GM23248 (cell line): ENCODE measurements around the gene WNT7B. TPM values are rescaled to one million over a fixed set of nuclear protein-coding genes. Genes with fewer than 3 reads are reported as not detected.

Experiments
- DNase-seq: peaks from one replicate; pipeline ENCODE4 v3.0.0-alpha.2; 2015
- H2AFZ ChIP-seq: fragments of 200-600 bp; sonication (generic); 2 replicates; pipeline ENCODE4 v1.6.1; 2016; ENCODE audit warnings: antibody characterized with exemption
- H3F3A ChIP-seq: fragments of 200-600 bp; sonication (generic); 2 replicates; pipeline ENCODE4 v1.6.1; 2016; ENCODE audit warnings: mild to moderate bottlenecking, antibody characterized with exemption, mixed run types; ENCODE audit not compliant: insufficient read depth
- H3K27ac ChIP-seq: fragments of 200-600 bp; sonication (generic); 2 replicates; pipeline ENCODE4 v1.5.1; 2016; ENCODE audit warnings: mild to moderate bottlenecking
- H3K27me3 ChIP-seq: fragments of 200-600 bp; sonication (generic); replicated peaks from 2 replicates; pipeline ENCODE4 v1.6.1; 2016; ENCODE audit warnings: mild to moderate bottlenecking; ENCODE audit not compliant: insufficient read depth
- H3K36me3 ChIP-seq: fragments of 200-600 bp; sonication (generic); 2 replicates; pipeline ENCODE4 v1.6.1; 2016; ENCODE audit warnings: low read depth, mild to moderate bottlenecking
- H3K4me1 ChIP-seq: fragments of 200-600 bp; sonication (generic); 2 replicates; pipeline ENCODE4 v1.6.1; 2016; ENCODE audit warnings: mild to moderate bottlenecking; ENCODE audit not compliant: insufficient read depth
- H3K4me2 ChIP-seq: fragments of 200-600 bp; sonication (generic); one replicate; pipeline ENCODE4 v1.6.1; 2016; ENCODE audit warnings: mild to moderate bottlenecking; ENCODE audit not compliant: unreplicated experiment
- H3K4me3 ChIP-seq: fragments of 200-600 bp; sonication (generic); 2 replicates; pipeline ENCODE4 v1.5.1; 2016; ENCODE audit warnings: mild to moderate bottlenecking
- H3K79me2 ChIP-seq: fragments of 200-600 bp; sonication (generic); 2 replicates; pipeline ENCODE4 v1.6.1; 2016; ENCODE audit warnings: mild to moderate bottlenecking; ENCODE audit not compliant: insufficient read depth
- H3K9ac ChIP-seq: fragments of 200-600 bp; sonication (generic); 2 replicates; pipeline ENCODE4 v1.6.1; 2016; ENCODE audit warnings: mild to moderate bottlenecking
- H3K9me2 ChIP-seq: fragments of 200-600 bp; sonication (generic); 2 replicates; pipeline ENCODE4 v1.6.1; 2016; ENCODE audit warnings: mixed run types, mild to moderate bottlenecking, moderate library complexity; ENCODE audit not compliant: insufficient read depth
- H3K9me3 ChIP-seq: fragments of 200-600 bp; sonication (generic); one replicate; pipeline ENCODE4 v1.6.1; 2017; ENCODE audit warnings: low read depth
- H4K20me1 ChIP-seq: fragments of 200-600 bp; sonication (generic); 2 replicates; pipeline ENCODE4 v1.6.0; 2016; ENCODE audit not compliant: insufficient read depth
- EZH2 ChIP-seq: fragments of 200-600 bp; sonication (generic); IDR thresholded peaks from 2 replicates; pipeline ENCODE4 v1.6.1; 2018; ENCODE audit warnings: antibody characterized with exemption, mild to moderate bottlenecking; ENCODE audit not compliant: insufficient read depth, poor library complexity, severe bottlenecking
- EZH2phosphoT487 ChIP-seq: fragments of 200-600 bp; sonication (generic); IDR thresholded peaks from 2 replicates; pipeline ENCODE4 v1.6.1; 2018; ENCODE audit warnings: antibody characterized with exemption, moderate library complexity, mild to moderate bottlenecking, low read depth; ENCODE audit not compliant: insufficient read depth
- WGBS, 2 experiments: methylation state at CpG; one replicate each; pipeline ENCODE4 v1.1.6; 2015 to 2017; ENCODE audit warnings: low lambda C conversion rate in 2 of 2, low coverage in 1 of 2; ENCODE audit errors: missing lambda C conversion rate in 2 of 2; 5-methylcytosine and 5-hydroxymethylcytosine counted together
- in situ Hi-C: fragments of 300-500 bp; cut with MboI; formaldehyde crosslinking; loops from 2 replicates; pipeline ENCODE4 v1.15.0; 2020
- polyA plus RNA-seq: library from polyadenylated mRNA; unstranded; fragments of >200 nt; fragmentation: Nextera tagmentation; extraction: Ambion mirVana; gene quantifications from 2 replicates; pipeline ENCODE4 v1.2.1, GENCODE V29; 2016
- total RNA-seq: library from RNA; depleted of rRNA; stranded (reverse); fragments of >200 nt; shearing (Covaris generic); gene quantifications from 2 replicates; pipeline ENCODE4 v1.2.3, GENCODE V29; 2014

WNT7B gene
- total and polyA plus RNA-seq, 2 experiments from 2014 or later: not detected

DNA sequence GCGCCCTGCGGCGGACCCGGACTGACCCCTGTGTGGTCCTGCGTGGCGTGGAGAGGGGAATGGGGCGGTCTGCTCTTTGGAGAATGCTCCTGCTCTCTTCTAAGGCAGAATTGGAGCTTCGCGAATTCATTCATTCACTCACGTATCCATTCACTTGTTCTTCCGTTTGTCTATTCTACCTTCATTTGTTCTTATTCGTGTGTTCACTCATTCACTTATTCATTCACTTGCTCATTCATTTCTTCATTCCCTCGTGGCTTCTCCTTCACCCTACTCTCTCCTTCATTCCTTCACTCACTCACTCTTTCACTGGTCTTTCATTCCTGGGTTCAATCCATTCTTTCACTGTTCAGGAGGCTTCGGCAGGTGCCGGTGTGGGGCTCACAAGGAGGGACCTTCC, 69.6 kb downstream of the WNT7B start:
- in situ Hi-C loops: no loop called here
- TF ChIP-seq EZH2 (no peak), EZH2phosphoT487 (no peak)
- H3K79me2 ChIP-seq: no peaks in the 10 kb centered on the region
- H3K4me1 ChIP-seq: 0 out of 2 replicates have a peak, but pooled peaks cover 9% of the 10 kb centered on the region
- no peaks in the 10 kb centered on the region for H3K9me3 ChIP-seq
- H3K9ac ChIP-seq: no peak overlapping the region
- no peaks in the 10 kb centered on the region for H3K36me3 ChIP-seq
- WGBS, 2 experiments: 81 to 85% methylated on average over 15 of the region's 15 CpGs
- no peaks in the 10 kb centered on the region for H3F3A ChIP-seq
- no peak overlapping the region for H3K27ac ChIP-seq
- no peaks in the 10 kb centered on the region for H4K20me1 ChIP-seq
- no peak overlapping the region for H2AFZ ChIP-seq
- H3K9me2 ChIP-seq: no peaks in the 10 kb centered on the region
- no peak overlapping the region for H3K4me3 ChIP-seq
- H3K4me2 ChIP-seq: no peak overlapping the region
- no peaks in the 10 kb centered on the region for H3K27me3 ChIP-seq
- no peak for DNase-seq

DNA sequence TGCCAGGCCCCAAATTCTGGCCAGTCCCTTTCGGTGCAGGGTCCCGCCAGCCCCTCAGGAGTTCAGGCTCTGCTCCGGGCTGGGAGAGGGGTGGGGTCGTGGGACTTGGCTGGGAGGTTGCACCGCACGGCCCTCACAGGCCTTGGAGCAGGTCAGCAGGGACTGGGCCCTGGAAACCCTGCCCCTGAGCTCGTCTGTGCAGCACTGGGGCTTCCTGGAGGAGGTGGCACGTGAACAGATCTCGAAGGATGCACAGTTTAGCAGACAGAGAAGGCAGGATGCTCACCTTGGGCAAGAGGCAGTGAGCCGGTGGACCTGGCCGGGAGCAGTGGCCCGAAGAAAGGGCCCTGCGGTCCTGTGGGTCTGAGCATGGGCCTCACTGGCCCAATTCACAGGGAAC, 70.0 kb downstream of the WNT7B start:
- no peaks in the 10 kb centered on the region for H3K27me3 ChIP-seq
- no peak overlapping the region for H3K4me2 ChIP-seq
- in situ Hi-C loops: no loop called here
- H3K36me3 ChIP-seq: no peaks in the 10 kb centered on the region
- no peaks in the 10 kb centered on the region for H4K20me1 ChIP-seq
- H3K4me3 ChIP-seq: no peak overlapping the region
- H3K9me2 ChIP-seq: no peaks in the 10 kb centered on the region
- DNase-seq: no peak
- H3K27ac ChIP-seq: no peak overlapping the region
- no peak overlapping the region for H3K9ac ChIP-seq
- no peaks in the 10 kb centered on the region for H3K9me3 ChIP-seq
- 78 to 90% methylated on average over 11 to 13 of the region's 13 CpGs for WGBS, 2 experiments
- H3K79me2 ChIP-seq: no peaks in the 10 kb centered on the region
- H2AFZ ChIP-seq: no peak overlapping the region
- TF ChIP-seq EZH2: no peak
- no peak for TF ChIP-seq EZH2phosphoT487
- no peaks in the 10 kb centered on the region for H3F3A ChIP-seq
- 0 out of 2 replicates have a peak, but pooled peaks cover 6% of the 10 kb centered on the region for H3K4me1 ChIP-seq

DNA sequence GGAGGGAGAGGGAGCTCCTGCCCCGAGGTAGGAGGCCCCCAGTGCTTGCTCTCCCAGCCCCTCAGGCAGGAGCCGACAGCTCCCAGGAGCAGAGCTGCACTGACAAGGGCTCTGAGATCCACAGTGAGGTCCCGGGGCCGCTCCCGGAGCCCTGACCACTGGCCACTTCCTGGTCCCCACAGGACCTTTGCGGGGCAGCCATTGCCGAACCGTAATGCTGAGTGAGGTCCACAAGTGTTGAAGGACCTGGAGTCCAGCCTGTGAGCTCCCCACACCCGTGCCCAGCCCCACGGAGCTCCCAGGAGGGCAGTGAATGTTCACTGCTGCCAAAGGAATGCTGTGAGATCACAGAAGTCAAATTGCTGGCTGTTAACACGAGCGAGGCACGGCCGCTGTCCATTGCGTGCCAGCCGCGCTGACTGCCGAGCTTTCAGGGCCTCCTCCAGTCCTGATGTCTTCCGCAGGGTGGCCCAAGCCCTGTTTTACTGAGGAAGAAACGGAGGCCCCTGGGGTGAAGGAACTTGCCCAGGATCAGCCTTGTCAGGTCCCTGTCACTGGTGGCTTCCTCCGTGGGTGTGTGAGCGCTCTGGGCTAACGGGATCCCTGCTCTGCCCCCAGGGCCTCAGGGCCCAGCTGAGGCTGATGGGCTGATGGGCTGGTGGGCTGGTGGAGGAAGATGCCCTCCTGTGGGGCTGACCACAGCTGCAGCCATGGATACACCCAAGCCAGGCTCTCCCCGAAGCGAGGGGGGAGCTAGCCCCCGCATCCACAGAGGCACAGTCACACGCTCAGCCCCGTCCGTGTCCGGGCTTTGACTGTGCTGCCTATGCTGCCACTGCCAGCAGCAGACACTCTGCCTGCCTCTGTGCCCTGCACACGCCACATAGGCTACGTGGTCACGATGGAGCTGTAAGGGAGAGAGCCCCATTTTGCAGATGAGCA, 70.8 kb downstream of the WNT7B start:
- Histone ChIP-seq H3K4me1 (no peaks in the 10 kb centered on the region), H2AFZ (peak overlapping the region; percentile 30; the same call in 1 of the 2 replicates), H3K9me3 (no peaks in the 10 kb centered on the region), H3K4me3 (peak overlapping the region; percentile 47; the same call in 1 of the 2 replicates), H3K36me3 (no peaks in the 10 kb centered on the region), H3K9me2 (no peaks in the 10 kb centered on the region), H3K4me2 (peak overlapping the region; percentile 51), H3F3A (no peaks in the 10 kb centered on the region), H3K79me2 (no peaks in the 10 kb centered on the region), H4K20me1 (no peaks in the 10 kb centered on the region), H3K27me3 (no peaks in the 10 kb centered on the region), H3K27ac (no peak overlapping the region), H3K9ac (peak overlapping the region; percentile 38; the same call in 1 of the 2 replicates)
- TF ChIP-seq EZH2 (no peak), EZH2phosphoT487 (no peak)
- peak; percentile 91 for DNase-seq
- WGBS, 2 experiments: 32 to 33% methylated on average over 31 to 33 of the region's 33 CpGs
- in situ Hi-C loops: no loop called here

DNA sequence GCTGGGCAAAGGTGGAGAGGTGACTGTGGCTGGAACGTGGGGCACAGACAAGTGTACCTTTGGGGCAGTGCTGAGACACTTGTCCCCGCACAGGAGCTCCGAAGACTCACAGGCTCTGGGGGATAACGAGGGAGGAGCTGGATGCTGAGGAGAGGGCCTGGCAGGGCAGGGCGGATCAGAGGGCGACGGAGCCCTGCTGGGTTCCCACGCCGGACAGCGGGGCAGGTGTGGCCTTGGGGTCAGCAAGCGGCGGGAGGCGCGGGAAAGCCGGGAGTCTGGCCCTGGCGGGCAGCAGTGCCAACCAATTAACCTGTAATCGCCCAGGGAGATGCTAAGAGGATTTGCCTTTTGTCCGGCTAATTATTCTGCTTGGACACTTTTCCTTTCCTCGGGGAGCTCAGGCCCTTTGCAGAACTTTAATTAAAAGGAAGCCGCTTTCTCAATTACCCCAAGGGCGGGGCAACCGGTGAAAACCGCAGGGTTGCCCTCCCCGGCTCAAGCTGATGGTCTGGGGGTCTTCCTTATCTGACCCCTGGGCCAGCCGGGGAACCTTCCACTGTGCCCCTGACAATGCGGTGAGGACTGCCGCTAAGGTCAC, 71.5 kb downstream of the WNT7B start:
- Histone ChIP-seq H3K27me3 (no peaks in the 10 kb centered on the region), H3K9me3 (no peaks in the 10 kb centered on the region), H3K79me2 (no peaks in the 10 kb centered on the region), H4K20me1 (no peaks in the 10 kb centered on the region), H3K4me2 (peak overlapping the region; percentile 51), H3K9ac (peak overlapping the region; percentile 38; the same call in 1 of the 2 replicates), H3K4me1 (no peaks in the 10 kb centered on the region), H2AFZ (peak overlapping the region; percentile 30; the same call in 1 of the 2 replicates), H3K4me3 (peak overlapping the region; percentile 47; the same call in 1 of the 2 replicates), H3F3A (no peaks in the 10 kb centered on the region), H3K36me3 (no peaks in the 10 kb centered on the region), H3K27ac (no peak overlapping the region), H3K9me2 (no peaks in the 10 kb centered on the region)
- in situ Hi-C loops: no loop called here
- DNase-seq: no peak
- WGBS, 2 experiments: 76 to 81% methylated on average over 26 to 27 of the region's 27 CpGs
- no peak for TF ChIP-seq EZH2phosphoT487
- TF ChIP-seq EZH2: no peak
